Ovary (tissue), 3 donors: ENCODE measurements around the gene RNF11.

Experiments
- EP300 ChIP-seq: sonication (generic); formaldehyde crosslinking; IDR thresholded peaks from one replicate; pipeline ENCODE4 v1.6.1; 2017; ENCODE audit warnings: antibody characterized with exemption
- POLR2A ChIP-seq: fragments of 450-650 bp; IDR thresholded peaks from one replicate; pipeline ENCODE4 v1.6.1; 2017; ENCODE audit warnings: antibody characterized with exemption, mild to moderate bottlenecking, moderate library complexity
- TF ChIP-seq, protein P1 (sequence below), 3 donors: fragments of 450-650 bp in 2 of 3; fragments of 200-600 bp in 1 of 3; IDR thresholded peaks; one replicate each; pipeline versions ENCODE4 v1.5.1 to v1.8.0; 2016 to 2022; ENCODE audit warnings: antibody characterized with exemption in 3 of 3, mild to moderate bottlenecking in 1 of 3
- donor health status: DM: no; HTN: no; CAD: no.

GRCh38 chr1:51290489-51290847, 54.4 kb downstream of the RNF11 start:
- TF ChIP-seq, protein P1, sequence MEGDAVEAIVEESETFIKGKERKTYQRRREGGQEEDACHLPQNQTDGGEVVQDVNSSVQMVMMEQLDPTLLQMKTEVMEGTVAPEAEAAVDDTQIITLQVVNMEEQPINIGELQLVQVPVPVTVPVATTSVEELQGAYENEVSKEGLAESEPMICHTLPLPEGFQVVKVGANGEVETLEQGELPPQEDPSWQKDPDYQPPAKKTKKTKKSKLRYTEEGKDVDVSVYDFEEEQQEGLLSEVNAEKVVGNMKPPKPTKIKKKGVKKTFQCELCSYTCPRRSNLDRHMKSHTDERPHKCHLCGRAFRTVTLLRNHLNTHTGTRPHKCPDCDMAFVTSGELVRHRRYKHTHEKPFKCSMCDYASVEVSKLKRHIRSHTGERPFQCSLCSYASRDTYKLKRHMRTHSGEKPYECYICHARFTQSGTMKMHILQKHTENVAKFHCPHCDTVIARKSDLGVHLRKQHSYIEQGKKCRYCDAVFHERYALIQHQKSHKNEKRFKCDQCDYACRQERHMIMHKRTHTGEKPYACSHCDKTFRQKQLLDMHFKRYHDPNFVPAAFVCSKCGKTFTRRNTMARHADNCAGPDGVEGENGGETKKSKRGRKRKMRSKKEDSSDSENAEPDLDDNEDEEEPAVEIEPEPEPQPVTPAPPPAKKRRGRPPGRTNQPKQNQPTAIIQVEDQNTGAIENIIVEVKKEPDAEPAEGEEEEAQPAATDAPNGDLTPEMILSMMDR (IDR thresholded peaks at IDR 0.05): no peak
- TF ChIP-seq POLR2A (no peak), EP300 (no peak)
